HG02973 (cell line): Measurements from ENCODE around the gene RMRP.
A peak's percentile ranks its signal among the peaks of the same experiment; 100 is the strongest.
"Not testable (repeated sequence)": the region's sequence is repeated elsewhere in the genome, so short reads cannot be mapped to it uniquely, and the experiment has no call there.

ENCODE experiments used
- ATAC-seq: cut with Tn5 transposase; IDR thresholded peaks from one replicate; pipeline ENCODE4 v1.9.1; 2021; ENCODE audit warnings: moderate library complexity; ENCODE audit not compliant: unreplicated experiment

RMRP gene

GRCh38 chr9:35646153-35646532, 11.7 kb downstream of the RMRP start:
- no peak for ATAC-seq

- not testable (repeated sequence) for ATAC-seq
These were observed 12.1 kb downstream of the RMRP start for GRCh38 chr9:35645736-35646135.

GRCh38 chr9:35643046-35643445, 14.8 kb downstream of the RMRP start:
- ATAC-seq: no peak

GRCh38 chr9:35641478-35641877, 16.3 kb downstream of the RMRP start:
- ATAC-seq: not testable (repeated sequence)

GRCh38 chr9:35640431-35640830, 17.4 kb downstream of the RMRP start:
- ATAC-seq: not testable (repeated sequence)

- no peak for ATAC-seq
These were observed 18.2 kb downstream of the RMRP start for GRCh38 chr9:35639631-35640030.

- not testable (repeated sequence) for ATAC-seq
These were observed 18.6 kb downstream of the RMRP start for GRCh38 chr9:35639225-35639624.

GRCh38 chr9:35638751-35639150, 19.1 kb downstream of the RMRP start:
- not testable (repeated sequence) for ATAC-seq

- not testable (repeated sequence) for ATAC-seq
These were observed 20.3 kb downstream of the RMRP start for GRCh38 chr9:35637427-35637955.

- ATAC-seq: not testable (repeated sequence)
These were observed 21.0 kb downstream of the RMRP start for GRCh38 chr9:35636877-35637246.

GRCh38 chr9:35636135-35636876, 21.5 kb downstream of the RMRP start:
- no peak for ATAC-seq

- no peak for ATAC-seq
These were observed 22.1 kb downstream of the RMRP start for GRCh38 chr9:35635730-35636129.

GRCh38 chr9:35629597-35629996, 28.2 kb downstream of the RMRP start:
- no peak for ATAC-seq

- no peak for ATAC-seq
These were observed 29.3 kb downstream of the RMRP start for GRCh38 chr9:35628389-35628991.

- no peak for ATAC-seq
These were observed 30.2 kb downstream of the RMRP start for GRCh38 chr9:35627575-35627974.

- ATAC-seq: peak; percentile 49
These were observed 38.0 kb downstream of the RMRP start for GRCh38 chr9:35619800-35620158.

GRCh38 chr9:35618854-35619799, 38.7 kb downstream of the RMRP start:
- ATAC-seq: peak; percentile 40

- ATAC-seq: no peak
These were observed 39.5 kb downstream of the RMRP start, which contains the start of gene CD72 for GRCh38 chr9:35618325-35618727. CD72 (minus strand) TSS chr9:35618413; CDS start chr9:35618303, 110 bp downstream.

GRCh38 chr9:35617548-35617947, 40.3 kb downstream of the RMRP start:
- ATAC-seq: no peak

- no peak for ATAC-seq
These were observed 40.9 kb downstream of the RMRP start for GRCh38 chr9:35616681-35617459.
